ENCODE data around the gene ABCA4.

- no peak for TF ChIP-seq POLR2AphosphoS5 (IDR thresholded peaks at IDR 0.05; ENCODE audit: insufficient read depth in 1 of 2, low read depth in 1 of 2)
- no peak for TF ChIP-seq CTCF (IDR thresholded peaks at IDR 0.05)
- no peak for TF ChIP-seq POLR2A (IDR thresholded peaks at IDR 0.05)
Observed at GRCh38 chr1:94084547-94084946, 36.4 kb downstream of the ABCA4 start.
